Left ventricle myocardium inferior (tissue), 1 donor: ENCODE results near the gene NDUFS3. TPM values are rescaled to one million over a fixed set of nuclear protein-coding genes. Genes with fewer than 3 reads are reported as not detected.

Experiments
- DNase-seq: peaks from one replicate; pipeline ENCODE4 v3.0.0-alpha.2; 2020
- H3K27ac ChIP-seq: fragments of 200-600 bp; replicated peaks from 2 replicates; pipeline ENCODE4 v1.8.0; 2021
- H3K27me3 ChIP-seq: fragments of 200-600 bp; 2 replicates; pipeline ENCODE4 v1.8.0; 2021; ENCODE audit warnings: low read depth
- H3K36me3 ChIP-seq: fragments of 200-600 bp; 2 replicates; pipeline ENCODE4 v1.8.0; 2021
- H3K4me1 ChIP-seq: fragments of 200-600 bp; 2 replicates; pipeline ENCODE4 v1.8.0; 2021
- H3K4me3 ChIP-seq: fragments of 200-600 bp; 2 replicates; pipeline ENCODE4 v1.8.0; 2021; ENCODE audit warnings: mild to moderate bottlenecking, moderate library complexity
- H3K9me3 ChIP-seq: fragments of 200-600 bp; replicated peaks from 2 replicates; pipeline ENCODE4 v1.8.0; 2021
- intact Hi-C: fragments of 100-400 bp; cut with micrococcal nuclease; formaldehyde crosslinking; loops from one replicate; pipeline ENCODE4 v1.11.0; 2022
- total RNA-seq: library from RNA; stranded (reverse); fragmentation: NEBNext Ultra II Directional; extraction: Animal tissue kit (Norgen Biotek cat#: 25700); gene quantifications from one replicate; pipeline ENCODE4 v1.2.1, GENCODE V29; 2021
- TF ChIP-seq, protein P1 (sequence below): fragments of 200-600 bp; IDR thresholded peaks from 2 replicates; pipeline ENCODE4 v1.8.0; 2021; ENCODE audit warnings: antibody characterized with exemption, mild to moderate bottlenecking, borderline replicate concordance
- donor health status: DM: no; HTN: yes; CAD: no; lungs with severe emphysema.

Gene NDUFS3
- total RNA-seq, 1 donor from 2014 or later, result 296 TPM

GRCh38 chr11:47626234-47626633 is 47.4 kb downstream of the NDUFS3 start:
- intact Hi-C loops, result no loop called here
- TF ChIP-seq, protein P1, sequence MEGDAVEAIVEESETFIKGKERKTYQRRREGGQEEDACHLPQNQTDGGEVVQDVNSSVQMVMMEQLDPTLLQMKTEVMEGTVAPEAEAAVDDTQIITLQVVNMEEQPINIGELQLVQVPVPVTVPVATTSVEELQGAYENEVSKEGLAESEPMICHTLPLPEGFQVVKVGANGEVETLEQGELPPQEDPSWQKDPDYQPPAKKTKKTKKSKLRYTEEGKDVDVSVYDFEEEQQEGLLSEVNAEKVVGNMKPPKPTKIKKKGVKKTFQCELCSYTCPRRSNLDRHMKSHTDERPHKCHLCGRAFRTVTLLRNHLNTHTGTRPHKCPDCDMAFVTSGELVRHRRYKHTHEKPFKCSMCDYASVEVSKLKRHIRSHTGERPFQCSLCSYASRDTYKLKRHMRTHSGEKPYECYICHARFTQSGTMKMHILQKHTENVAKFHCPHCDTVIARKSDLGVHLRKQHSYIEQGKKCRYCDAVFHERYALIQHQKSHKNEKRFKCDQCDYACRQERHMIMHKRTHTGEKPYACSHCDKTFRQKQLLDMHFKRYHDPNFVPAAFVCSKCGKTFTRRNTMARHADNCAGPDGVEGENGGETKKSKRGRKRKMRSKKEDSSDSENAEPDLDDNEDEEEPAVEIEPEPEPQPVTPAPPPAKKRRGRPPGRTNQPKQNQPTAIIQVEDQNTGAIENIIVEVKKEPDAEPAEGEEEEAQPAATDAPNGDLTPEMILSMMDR, result no peak
- Histone ChIP-seq H3K9me3 (no peaks in the 10 kb centered on the region), H3K4me1 (peaks cover under 1% of the 10 kb centered on the region), H3K36me3 (peaks cover 100% of the 10 kb centered on the region), H3K27ac (no peak overlapping the region), H3K4me3 (no peak overlapping the region), H3K27me3 (no peaks in the 10 kb centered on the region)
- no peak for DNase-seq

GRCh38 chr11:47628026-47628425 is 49.2 kb downstream of the NDUFS3 start:
- H3K36me3 ChIP-seq, result peaks cover 98% of the 10 kb centered on the region
- H3K4me3 ChIP-seq, result no peak overlapping the region
- no peak overlapping the region for H3K27ac ChIP-seq
- H3K4me1 ChIP-seq, result peaks cover 5% of the 10 kb centered on the region
- DNase-seq, result no peak
- intact Hi-C loops, result no loop called here
- TF ChIP-seq, protein P1, result no peak
- no peaks in the 10 kb centered on the region for H3K27me3 ChIP-seq
- no peaks in the 10 kb centered on the region for H3K9me3 ChIP-seq

DNA sequence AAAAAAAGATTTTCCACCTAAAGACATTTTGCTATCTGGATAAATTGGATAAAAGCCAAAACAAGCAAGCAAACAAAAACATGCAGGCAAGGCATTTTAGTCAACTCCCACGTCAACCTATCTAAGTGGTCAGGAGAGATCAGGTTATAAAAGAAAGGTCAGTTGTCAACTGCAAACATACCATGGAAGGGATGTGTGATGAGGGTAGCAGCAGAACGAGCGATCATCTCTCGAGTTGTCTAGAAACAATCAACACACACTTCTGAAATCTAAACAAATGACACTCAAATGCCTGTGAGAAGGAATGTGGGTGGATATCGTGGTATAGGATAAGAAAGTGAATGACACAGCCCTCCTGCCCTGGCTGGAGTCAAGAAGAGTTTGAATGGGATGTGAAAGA is 52.6 kb downstream of the NDUFS3 start:
- H3K9me3 ChIP-seq, result no peaks in the 10 kb centered on the region

More for the DNA sequence above, 52.6 kb downstream of the NDUFS3 start:
- H3K27ac ChIP-seq, result no peak overlapping the region
- TF ChIP-seq, protein P1, result no peak
- peaks cover 5% of the 10 kb centered on the region for H3K4me1 ChIP-seq
- no peaks in the 10 kb centered on the region for H3K27me3 ChIP-seq
- DNase-seq, result no peak
- peaks cover 92% of the 10 kb centered on the region for H3K36me3 ChIP-seq
- intact Hi-C loops, result no loop called here
- H3K4me3 ChIP-seq, result no peak overlapping the region

Other genes with a start within 250 kb of the NDUFS3 start
- gene MYBPC3, start 226.4 kb upstream of the NDUFS3 start, total RNA-seq, result 2,538 TPM
- gene SPI1, start 200.5 kb upstream of the NDUFS3 start, total RNA-seq, result 8.3 TPM
- 36.5 TPM for gene SLC39A13, start 170.5 kb upstream of the NDUFS3 start, total RNA-seq
- gene PSMC3, start 152.6 kb upstream of the NDUFS3 start, total RNA-seq, result 146 TPM
- 2.2 TPM for gene RAPSN, start 129.9 kb upstream of the NDUFS3 start, total RNA-seq
- 88.6 TPM for gene CELF1, start 25.9 kb upstream of the NDUFS3 start, total RNA-seq
- gene PTPMT1, start 13.5 kb upstream of the NDUFS3 start, total RNA-seq, result 23.6 TPM
- gene KBTBD4, start 104 bp upstream of the NDUFS3 start, total RNA-seq, result 14.2 TPM
- 0.22 TPM for gene FAM180B, start 7.6 kb downstream of the NDUFS3 start, total RNA-seq
- 0.58 TPM for gene C1QTNF4, start 15.3 kb downstream of the NDUFS3 start, total RNA-seq
- gene MTCH2, start 63.5 kb downstream of the NDUFS3 start, total RNA-seq, result 93.7 TPM
- gene AGBL2, start 136.3 kb downstream of the NDUFS3 start, total RNA-seq, result 0.38 TPM
- 39.0 TPM for gene FNBP4, start 188.3 kb downstream of the NDUFS3 start, total RNA-seq